Stimulated activated CD8-positive, alpha-beta memory T cell treated with anti-CD3 and anti-CD28 coated beads, Interleukin-4, amount 100 ng/mL, for 48 hours (primary cell): ENCODE data around the gene COL13A1.
A peak's percentile ranks its signal among the peaks of the same experiment; 100 is the strongest.

ENCODE experiments used
- DNase-seq: peaks from one replicate; pipeline ENCODE4 v3.0.0-alpha.2; 2020

COL13A1 gene

DNA sequence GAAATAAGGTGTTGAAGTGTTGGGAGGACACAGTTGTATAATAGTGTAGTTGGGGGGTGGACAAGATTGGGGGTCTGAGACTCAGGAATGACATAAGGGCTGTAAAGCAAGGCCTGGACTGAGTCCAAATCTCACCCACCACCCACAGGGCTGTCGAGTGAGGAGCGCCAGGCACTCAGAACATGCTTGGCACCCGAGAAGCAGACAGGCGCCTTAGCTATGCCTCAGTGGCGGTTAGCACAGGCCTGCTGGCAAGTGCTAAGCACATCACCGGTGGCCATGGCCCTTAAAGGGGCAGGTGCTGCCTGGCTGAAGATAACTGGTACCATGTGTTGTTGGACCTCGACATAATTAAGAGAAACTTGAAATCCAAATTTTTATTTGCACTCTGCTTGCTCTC is 90.7 kb downstream of the COL13A1 start:
- DNase-seq, result no peak

DNA sequence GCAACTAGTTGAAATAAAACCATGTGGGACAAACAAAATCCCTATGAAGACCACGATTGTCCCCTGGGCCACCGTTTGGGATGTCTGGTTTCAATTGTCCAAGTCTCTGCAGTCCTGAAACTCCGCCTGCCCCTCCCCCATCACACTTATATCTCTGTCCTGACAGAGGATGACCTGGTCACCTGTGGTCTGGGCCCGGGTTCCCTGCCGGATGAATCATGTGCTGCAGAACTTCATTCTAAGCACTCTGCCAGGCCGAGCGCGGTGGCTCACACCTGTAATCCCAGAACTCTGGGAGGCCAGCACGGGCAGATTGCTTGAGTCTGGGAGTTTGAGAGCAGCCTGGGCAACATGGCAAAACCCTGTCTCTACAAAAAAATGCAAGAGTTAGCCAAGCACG is 91.1 kb downstream of the COL13A1 start:
- DNase-seq, result no peak

DNA sequence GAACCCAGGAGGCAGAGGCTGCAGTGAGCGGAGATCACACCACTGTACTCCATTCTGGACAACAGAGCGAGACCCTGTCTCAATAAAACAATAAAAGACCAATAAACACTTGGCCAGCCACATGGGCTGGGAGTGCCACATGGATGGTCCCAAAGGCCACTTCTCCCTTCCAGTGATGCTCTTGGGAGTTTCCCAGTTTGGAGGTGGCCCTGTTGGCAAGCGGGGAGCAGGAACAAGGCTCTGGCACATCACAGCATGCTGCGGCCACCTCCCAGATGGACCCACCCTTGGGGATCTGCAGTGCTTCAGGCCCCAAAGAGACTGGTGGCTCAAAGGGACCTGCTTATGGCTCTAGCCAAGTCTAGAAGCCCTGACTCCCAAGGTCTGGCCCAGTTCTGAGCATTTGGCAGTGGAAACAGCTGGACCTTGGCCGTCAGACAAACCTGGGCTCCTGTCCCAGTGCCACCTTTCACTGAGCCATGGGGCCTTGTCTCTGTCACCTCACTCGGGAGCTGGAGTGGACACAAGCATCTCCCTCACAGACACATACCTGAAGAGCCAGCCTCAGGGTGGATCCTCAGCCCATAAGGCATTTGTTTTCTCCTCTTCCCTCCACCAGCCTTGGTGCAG is 91.7 kb downstream of the COL13A1 start:
- no peak for DNase-seq

DNA sequence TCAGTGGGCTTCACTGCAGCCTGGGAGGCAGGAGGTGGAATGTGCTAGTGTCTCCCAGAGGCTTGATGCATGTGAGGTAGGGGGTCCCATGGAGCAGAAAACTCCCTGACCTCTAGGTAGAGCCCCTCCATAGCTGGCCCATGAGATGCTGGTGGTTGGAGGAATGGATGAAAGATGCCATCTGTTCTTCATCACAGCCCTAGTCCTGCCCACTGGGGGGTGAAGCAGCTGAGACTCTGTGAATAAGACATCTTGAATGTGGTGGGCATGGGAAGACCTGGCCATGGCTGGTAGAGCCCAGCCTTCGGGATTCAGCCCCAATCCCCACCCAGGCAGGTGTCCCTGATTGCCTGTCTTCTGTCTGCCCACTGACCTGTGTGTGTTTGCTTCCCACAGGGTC is 92.5 kb downstream of the COL13A1 start:
- no peak for DNase-seq

DNA sequence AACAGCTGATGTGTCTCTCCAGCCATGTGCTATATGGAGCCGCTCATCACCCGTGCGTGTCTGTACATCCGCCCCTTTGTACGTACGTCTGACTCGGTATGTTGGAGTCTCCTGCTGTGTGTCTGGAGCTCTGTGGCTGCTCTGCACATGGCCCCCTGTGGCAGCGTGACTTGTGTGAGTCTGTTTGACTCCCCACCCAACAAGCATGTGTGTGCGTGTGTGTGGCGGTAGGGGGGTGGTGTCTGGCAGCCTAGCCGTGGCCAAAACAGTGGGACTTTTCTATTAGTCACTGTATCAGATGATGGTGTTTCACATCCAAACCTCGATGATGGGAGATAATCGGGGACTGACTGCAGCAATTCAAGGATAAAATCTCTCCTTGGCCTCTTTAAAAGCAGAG is 94.1 kb downstream of the COL13A1 start:
- DNase-seq, result no peak

DNA sequence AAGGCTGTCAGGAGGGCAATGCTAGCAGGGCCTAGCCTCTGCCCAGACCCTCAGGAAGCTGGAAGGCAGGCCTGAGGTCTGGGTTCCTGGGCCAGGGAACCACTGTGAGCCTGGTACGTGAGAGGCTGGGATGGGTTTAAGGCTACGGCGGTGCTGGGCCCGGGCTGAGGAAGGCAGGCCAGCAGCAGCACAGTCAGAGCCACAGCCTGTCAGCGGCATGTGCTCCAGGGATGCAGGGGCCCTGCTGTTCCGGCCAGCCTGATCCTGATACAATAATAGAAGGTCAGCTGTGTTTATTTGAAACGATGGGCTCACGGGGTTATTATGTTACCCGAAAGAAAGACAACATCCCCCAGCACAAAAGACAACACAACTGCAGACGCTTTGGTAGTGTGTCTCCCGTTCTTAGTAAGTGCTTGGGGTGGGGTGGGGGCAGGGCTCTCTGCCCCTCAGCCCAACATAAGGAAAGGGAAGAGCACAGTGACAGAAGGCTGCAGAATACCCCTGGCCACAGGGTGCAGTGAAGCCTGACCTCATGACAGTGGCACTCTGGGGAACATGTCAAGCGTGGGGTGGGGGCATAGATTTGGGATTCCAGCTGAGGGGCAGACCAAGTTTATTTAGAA is 95.0 kb downstream of the COL13A1 start:
- no peak for DNase-seq

DNA sequence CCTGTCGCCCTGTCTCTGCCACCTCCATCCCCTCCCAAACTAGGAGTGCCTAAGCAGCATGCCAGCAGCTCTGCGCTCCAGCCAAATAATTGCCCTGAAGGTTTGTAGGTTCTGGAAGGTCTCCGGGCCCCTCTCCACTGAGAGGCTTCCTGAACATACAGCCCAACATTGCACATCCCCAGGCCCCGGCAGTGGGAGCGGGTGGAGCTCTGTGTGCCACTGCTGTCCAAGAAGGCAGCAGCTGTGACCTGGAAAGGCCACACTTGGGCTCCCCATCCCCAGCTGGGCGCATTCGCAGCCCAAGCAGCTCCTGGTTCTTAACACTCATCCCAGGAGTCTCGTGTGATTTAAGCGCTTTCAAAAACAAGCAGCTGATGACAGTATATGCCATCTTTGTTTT is 95.7 kb downstream of the COL13A1 start:
- no peak for DNase-seq

DNA sequence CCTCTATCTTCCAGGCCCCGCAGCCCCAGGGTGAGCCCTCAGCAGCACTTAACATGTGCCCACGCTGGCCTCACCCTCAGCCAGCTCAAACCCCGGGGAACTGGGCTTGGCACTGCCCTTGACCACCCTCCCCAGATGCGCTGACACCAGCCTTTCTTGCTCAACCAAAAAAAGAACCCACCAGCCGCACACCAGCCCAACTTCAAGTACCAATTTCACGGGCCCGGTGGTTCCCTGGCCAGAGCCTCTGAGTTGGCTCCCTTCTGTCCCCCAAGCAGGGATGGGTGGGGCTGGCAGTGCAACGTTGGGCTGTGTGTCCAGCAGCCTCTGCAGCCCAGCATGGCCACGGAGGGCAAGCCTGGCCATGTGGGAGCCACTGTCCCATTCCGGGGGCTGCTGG is 96.3 kb downstream of the COL13A1 start:
- no peak for DNase-seq

DNA sequence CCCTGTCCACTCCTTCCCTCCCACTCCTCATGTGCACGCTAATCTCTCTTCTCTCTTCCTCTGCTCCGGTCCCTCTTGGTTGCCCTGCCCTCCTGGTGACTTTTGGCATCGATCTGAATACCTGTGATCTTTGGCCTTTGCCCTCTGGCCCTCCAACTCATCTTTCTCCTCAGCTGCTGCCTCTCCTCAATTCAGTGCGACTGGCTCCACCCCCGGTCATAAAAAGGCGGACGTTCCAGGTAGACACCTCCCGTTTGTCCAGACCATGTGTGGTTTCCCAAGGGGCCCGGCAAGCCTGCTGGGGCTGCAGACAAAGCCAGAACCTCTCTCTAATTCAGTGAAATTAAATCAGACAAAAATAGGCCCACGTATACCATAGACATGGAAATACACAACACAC is 96.8 kb downstream of the COL13A1 start:
- no peak for DNase-seq

DNA sequence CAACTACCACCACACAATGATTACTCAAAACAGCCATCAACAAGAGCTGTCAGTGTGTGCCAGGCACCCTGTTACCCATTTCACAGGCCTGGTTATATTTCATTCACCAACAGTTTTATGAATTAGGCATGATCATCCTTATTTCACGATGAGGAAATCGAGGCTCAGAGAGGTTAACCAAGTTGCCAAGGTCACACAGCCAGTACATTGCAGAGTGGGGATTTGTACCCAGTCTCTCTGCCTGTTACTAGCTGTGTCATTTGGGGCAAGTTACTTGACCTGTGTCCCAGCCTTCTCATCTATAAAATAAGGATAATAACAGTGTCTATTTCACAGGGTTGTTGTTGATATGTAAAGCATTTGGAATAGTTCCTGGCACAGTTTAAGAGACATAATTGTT is 97.2 kb downstream of the COL13A1 start:
- no peak for DNase-seq

DNA sequence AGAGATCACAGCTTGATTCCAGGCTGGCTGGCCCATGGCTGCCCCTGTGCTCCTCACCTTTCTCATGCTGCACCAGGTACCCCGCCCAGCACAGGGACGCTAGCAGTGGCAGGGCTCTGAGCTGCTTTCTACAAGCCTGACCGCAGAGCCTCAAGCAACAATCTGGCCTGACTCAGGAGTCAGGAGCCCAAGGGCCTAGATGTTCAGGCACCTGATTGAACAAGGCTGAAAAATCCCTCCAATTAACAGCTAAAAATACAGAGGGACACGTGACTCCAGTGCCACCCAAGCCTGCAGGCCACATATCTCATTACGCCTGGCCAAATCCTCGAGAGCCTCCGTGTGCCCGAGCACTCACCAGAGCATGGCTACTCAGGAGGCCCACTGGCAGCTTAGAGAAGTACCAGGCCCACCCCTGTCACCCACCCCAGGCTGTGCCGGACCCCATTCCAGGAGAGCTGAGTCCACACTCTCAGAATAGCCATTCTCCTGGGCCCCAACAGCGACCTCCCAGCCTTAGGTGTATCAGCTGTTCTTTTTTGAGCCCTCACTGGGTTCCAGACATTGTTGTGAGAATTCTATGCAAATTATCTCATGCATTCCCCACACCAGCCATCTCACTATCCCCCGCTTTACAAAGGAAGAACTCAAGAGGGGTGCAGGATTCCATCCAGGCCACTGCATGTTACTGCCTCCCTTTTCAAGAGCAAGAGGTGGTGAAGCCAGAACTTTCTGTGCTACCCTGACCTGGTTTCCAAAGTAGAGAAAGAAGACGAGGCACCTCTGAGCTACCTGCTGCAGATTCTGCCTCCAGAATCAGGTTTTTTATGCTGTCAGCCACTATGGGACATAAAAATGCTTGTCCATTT is 98.3 kb downstream of the COL13A1 start:
- no peak for DNase-seq

DNA sequence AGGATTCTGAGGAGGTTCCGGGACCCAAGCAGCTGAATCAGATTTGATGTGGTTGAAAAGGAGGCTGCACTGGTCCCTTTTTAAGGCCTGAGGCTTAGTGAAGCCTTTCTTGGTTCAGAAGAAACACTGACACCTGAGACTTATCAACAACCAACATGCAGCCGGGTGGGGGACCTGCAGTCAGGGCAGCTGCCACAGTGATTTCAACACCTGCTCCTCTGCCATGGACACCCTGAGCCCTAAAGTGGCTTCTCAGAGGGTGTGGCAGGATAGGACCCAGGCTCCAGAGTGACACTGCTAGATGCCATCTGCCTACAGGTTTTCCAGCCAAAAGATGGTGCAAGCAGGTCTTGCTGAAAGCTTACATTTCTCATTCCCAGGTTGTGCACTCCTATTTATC is 99.3 kb downstream of the COL13A1 start:
- DNase-seq, result no peak

DNA sequence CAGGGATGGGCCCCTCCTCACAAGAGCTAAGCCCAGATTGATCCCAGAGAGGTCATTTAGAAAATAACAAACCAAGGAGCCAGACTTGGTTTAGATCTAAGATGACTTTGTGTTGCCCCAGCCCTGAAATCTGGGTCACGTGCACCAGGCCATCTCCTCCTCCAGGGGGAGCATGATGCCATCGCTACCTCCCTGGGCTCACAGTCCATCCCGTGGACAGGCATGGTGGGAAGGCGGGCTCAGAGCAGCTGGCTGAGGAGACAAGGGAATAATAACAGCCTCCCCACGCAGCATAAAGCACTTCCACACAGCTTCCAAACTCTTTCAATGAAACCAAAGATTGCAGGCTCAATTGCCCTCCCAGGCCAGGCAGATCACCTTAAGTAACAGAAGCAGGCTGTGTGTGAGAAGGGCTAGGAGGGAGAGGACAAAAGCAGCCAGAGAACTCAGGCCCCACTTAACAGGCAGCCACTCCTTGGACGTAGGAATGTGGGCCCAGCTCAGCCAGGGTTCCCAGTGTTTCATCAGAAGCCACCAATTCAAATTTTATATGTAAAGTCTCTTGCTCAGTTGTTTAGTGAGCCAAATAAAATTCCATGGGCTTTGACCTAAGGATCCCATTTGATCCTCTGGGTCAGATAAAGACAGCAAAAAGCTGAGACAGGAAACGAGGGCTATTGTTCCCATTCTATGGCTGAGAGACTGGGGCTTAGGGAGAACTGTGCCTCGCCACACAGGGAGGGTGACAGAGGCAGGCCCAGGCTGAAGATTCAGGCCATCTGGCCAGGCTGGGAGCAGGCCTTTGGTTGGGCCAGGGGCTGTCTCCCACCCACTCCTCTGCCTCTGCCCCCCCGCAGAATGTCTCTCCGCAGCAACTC is 100.2 kb downstream of the COL13A1 start:
- DNase-seq, result peak; percentile 40

DNA sequence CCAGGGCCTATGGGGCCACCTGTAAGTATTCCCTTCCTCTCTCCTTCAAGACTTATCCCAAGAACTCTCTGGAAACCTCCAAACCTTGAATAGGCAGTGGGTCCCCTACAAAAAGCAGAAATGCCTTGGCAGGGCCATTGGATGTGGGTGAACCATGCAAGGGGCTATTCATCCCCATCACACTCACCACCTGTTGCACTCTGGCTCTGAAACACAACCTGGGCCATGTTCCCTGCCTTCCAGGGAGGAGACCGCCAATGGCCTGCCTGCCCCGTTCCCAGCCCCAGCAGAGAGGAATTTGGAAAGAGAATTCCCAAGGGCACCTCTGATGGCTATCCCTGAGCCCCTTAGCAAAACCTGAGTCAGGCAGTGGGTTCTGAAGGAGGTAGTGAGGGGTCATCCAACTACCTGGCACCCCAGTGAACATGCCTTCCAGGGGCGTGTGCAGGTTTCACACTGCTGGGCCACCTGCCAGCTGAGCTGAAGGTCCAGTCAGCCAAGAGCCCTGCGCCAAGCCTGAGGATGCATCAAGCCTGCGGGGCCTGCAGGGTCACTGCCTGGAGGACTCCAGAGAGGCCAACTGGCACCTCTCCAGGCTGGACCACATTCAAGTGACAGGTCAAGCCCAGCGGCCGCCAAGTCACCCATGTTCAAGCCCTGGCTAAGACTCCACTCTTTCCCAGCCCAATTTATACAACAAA is 101.3 kb downstream of the COL13A1 start:
- no peak for DNase-seq

DNA sequence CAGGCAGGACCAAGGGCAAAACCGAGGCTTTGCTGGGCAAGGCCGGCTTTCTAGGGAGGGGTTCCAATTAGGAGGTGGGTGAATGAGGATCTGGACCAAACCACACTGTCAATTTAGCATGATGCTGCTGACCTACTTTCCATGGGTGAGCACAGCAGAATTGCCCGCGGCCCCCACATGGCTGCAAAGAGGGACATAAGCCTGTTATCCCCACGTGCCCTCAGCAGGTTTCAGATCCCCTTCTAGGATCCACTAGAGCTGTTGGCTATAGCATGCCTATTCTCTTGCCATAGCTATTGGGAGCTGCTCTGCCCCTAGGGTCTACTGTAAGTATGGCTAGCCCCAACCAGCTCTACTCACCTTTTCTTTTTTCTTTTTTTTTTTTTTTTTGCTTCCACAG is 102.8 kb downstream of the COL13A1 start:
- no peak for DNase-seq

DNA sequence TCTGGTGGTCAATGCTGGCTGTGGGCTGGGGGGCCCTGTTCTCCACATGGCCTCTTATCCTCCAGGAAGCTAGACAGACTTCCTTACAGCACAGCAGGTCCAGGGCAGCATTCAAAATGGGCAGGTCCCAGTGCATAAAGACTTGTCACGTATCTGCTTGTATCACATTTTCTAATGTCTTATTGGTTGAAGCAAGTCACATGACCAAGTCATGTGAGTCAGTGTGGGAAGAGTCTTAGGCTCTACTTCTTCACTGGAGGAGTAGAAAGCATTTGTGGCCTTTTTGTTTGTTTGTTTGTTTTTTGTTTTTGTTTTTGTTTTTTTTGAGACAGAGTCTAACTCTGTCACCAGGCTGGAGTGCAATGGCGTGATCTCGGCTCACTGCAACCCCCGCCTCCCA is 104.7 kb downstream of the COL13A1 start:
- no peak for DNase-seq

DNA sequence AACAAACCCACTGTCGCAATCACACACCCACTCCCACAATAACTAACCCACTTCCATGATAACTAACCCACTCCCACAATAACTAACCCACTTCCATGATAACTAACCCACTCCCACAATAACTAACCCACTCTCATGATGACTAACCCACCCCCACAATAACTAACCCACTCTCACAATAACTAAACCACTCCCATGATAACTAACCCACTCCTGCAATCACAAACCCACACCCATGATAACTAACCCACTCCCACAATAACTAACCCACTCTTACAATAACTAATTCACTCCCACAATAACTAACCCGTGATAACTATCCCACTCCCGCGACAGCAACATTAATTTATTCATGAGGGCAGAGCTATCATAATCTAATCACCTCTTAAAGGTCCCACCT is 105.8 kb downstream of the COL13A1 start:
- DNase-seq, result no peak

DNA sequence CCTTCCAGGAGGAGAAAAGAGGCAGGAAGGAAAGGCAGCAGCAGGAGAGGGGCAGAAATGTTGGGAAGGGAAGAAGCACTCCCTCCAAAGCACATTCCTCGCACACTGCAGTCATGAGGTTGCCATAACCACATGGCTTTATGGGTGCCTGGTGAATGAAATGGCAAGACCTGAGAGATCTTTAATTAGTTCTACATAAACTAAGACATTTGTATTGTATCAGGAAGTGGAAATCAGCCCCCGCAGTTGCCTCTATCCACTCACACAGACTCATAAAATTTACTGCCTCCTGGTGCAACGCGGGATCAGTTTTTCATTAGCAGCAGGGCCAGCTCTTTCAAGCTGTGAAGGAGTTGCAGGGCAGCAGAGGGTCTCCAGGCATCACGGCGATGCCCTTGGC is 106.4 kb downstream of the COL13A1 start:
- DNase-seq, result no peak

DNA sequence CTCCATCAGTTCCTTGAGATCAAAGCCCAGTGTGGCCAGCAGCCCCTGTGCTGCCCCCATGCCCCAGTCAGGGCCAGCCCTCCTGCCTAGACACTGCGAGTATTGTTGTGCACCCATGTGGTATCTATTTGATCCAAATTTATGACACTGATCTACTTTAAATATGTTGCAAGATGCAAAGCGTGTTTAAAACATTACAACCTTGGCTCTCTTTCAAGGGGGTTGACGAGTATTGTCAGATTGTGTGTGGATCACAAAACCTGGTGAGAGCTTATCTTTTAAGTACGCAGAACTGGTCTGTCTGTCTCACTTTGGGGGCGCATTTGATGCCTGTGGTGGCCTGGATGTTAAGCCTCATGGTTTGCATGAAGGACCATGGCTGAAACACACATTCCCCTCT is 108.9 kb downstream of the COL13A1 start:
- DNase-seq, result no peak

DNA sequence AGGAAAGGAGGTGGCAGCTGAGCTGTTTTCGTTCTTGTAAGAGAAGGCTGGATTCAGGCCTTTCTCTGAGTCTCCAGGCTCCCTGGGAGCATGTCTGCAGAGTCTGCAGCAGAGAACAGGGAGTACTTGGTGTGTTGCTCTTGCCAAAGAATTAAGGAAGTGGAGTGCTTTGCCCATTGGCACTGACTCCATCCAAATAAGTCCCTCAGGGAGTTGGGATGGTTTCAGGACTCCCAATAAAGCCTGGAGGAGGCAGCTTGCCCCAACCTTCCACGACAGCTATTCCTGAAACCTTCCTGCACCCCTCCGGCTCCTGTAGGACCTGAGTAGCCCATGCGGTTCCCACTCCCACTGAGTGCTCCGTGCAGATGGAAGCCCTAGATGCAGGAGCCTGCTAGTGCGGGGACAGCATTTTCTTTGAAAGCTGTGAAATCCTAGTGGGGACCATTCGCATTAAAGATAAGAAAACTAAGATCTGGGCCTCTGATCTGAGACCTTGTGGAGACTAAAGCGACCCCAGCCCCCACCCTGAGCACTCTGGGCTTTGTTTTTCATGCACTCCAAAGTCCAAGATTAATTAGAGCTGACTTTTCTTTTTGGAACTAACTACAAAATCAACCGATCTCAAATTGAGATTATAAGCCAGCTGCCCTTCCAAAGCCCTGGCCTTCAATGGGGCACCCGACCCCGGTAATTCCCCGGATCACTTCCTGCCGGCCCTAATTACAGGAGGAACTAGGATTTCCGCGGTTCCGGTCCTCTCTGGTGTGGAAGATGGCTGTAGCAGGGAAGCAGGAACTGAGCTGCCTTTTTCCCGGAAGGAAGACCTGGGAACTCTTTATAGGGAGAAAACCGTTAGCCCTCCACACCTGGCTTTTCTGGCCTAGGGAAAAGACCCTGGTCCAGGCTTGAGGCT is 110.2 kb downstream of the COL13A1 start:
- no peak for DNase-seq

DNA sequence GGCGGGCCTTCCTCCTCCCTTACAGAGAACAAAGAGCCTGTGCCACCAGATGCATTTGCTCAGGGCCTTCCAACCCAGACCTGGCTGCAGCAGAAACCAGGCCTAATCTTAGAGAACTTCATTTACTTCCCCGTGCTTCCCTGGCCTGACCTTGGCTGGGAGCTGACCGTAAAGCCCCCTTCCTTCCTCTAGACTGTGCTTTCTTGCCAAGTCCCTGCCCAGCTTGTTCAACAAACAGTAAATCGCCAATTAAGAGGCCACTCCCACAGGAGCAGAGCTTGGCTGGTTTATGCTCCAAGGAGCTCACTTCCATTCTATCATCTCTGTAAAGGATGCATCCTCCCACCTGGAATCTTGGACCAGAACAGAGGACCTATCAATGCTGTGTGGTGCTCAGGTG is 110.9 kb downstream of the COL13A1 start:
- no peak for DNase-seq
